GM21737 (cell line): ENCODE data around the gene ST7.

Experiments
- ATAC-seq: cut with Tn5 transposase; IDR thresholded peaks from one replicate; pipeline ENCODE4 v1.9.1; 2021; ENCODE audit warnings: mild to moderate bottlenecking, moderate library complexity; ENCODE audit not compliant: unreplicated experiment

The ST7 gene

DNA sequence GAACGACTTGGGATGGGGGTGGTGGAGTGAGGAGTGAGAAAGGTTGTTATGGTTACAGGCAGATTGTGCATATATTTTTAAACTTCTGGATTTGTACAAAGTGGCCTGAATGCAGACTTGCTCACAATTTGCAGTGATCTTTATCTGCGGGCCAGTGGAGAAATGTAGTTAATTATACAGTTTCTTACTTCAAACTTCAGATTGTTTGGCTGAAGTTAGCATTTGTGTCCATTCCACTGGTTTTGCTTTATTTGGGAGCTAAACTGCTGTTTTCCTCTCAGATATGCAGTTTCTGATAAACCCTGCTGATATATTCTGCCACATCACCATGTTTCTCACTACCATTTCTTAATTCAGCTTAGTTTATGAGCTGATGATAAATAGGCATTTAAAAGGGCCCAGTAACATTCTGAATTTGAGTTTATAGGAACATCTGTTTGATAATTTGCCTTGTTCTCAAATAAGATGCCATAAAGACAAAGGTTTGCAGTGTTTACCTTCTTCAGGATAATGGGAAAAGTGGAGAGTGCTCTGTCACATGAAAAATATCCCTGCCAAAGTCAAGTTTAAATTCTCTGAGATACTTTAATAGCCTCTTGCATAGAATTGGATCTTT, 170.1 kb downstream of the ST7 start:
- ATAC-seq = no peak

DNA sequence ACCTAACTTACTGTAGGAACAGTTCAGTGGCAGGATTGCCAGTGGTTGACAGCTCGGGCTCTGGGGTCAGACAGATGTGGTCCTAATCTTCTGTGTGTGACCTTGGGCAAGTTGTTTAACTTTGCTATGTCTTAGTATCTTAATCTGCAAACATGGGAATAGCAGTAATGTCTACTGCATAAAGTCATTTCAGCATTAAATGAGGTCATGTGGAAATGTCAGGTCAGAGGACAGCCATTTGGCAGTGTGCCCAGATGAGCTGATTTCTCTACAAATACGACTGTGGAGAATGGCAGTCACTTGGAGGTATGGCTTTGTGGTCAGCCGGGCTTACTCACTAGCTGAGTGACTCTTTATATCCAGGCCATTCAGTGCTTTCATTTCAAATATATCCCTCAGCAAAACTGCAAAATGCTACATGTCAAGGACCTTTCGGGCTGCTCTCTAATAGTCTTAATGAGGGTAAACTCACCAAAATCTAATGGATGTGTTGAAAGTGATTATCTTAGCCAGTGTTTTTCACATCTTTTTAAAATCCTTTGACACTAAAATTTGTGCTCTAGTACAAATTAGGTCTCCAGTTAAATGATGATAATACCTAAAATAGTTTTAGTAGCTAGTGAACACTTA, 171.4 kb downstream of the ST7 start:
- peak; percentile 68 for ATAC-seq

DNA sequence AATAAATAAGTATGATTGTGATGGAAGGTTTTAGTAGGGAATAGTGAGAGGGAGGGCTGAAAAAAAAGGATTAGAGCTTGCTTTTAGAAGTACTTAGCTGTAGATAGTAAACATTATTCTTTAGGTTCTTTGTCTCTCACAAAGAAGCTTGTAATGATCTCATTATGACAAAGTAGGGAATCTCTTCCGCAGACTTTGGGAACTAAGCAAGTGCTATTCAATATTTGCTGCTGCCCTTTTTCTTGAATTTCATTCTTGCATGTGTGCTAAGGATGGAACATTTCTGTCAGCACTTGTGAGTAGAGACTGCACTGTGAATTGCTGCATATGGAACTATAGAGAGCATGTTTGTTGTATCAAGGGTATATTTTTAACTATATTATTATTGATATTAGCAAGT, 173.4 kb downstream of the ST7 start:
- no peak for ATAC-seq

GRCh38 chr7:117127585-117128168, 174.4 kb downstream of the ST7 start:
- peak; percentile 50 for ATAC-seq

DNA sequence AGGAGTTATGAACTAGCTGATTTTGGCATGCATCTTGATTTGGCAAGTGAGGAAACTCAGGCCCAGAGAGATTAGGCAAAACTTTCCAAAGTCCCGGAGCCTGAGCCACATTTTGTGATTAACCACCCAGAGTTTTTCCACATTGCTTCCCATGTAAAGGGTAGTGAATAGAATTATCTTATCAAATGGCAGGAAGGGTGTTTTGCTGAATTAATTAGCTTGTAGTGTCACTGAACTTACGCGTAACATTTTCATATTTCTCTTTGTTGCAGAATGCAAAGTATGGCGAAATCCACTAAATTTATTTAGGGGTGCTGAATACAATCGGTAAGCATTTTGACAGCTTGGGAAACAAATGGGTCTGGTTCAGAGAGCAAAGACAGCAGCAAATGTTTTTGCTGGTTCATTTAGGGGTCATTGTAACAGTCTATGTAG, 176.2 kb downstream of the ST7 start:
- ATAC-seq = no peak

DNA sequence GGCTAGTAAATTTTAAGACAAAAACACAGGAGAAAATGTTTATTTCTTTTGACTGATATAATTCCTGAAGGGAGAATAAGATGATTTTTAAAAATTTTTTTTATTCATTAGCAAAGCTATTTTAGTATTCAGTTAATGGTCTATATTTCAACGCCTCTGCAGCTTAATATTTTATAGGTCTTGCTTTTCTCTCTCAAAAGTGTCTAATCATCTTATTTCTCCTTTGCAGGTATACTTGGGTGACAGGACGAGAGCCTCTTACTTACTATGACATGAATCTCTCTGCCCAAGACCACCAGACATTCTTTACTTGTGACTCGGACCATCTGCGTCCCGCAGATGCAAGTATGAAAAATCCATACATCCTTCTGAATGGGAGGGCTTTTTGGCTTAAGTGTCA, 177.0 kb downstream of the ST7 start:
- ATAC-seq = no peak

- no peak for ATAC-seq
Observed at GRCh38 chr7:117132321-117133120, 179.2 kb downstream of the ST7 start.

- no peak for ATAC-seq
Observed at GRCh38 chr7:117133125-117133524, 179.8 kb downstream of the ST7 start.

DNA sequence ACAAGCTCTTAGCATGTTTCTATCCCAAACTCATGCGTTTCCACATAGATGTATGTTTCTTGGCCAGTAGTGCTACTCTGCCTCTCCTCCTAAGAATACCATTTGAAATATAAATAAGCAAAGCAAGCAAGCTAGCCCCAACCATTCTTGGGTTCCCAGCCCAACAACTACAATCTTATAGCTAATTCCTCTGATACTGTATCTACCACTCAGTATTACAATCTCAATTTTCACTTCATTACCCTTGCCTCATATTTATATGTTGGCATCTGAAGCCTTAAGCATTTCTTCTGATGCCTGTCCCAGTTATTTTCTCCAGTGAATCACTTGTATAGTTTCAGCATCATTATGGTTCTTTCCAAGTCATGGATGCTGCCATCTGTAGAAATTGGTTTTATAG, 181.1 kb downstream of the ST7 start:
- ATAC-seq = no peak

DNA sequence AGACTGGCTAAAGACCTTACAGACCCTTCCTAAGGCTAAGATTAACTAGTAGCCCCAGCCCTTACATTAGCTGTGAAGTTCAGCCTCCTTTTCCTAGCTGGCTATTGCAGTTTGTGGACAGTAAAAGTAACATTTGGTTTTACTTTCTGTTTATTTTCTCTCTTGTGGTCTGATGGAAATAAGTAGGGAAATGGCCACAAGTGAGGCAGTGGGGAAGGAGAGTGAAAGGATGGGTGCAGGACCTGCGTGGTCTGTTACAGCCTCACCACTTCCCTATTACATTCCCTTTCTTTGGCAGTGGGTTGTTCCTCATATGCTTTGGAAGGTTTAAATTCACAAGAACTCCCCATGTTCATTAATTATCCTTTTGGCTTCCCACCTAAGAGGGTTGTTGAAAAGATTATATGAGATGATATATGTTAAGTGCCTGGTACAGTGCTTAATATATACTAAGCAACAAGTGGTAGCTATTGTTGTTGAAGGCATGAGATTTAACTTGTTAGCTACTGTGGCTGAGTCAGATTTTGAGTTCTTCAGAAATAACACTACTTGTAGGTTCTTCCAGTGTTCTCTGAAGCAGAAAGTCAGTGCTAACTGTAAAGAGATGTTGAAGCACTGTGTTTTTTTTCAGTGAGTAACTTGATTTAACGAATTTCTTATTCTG, 181.7 kb downstream of the ST7 start:
- no peak for ATAC-seq

DNA sequence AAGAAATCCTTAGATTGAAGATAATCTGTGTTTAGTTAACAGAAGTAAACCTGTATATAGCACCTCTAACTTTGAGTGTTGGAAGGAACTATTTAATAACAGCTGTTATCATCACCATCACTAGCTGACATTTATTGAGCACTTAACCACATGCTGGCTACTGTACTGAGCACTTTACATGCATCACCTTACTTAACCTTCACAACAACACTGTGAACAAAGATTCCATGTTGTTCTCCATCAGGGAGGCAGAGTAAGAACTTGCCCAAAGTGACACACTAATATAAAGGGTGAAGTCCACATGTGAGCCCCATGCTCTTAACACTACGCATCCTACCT, 182.2 kb downstream of the ST7 start:
- ATAC-seq = no peak

DNA sequence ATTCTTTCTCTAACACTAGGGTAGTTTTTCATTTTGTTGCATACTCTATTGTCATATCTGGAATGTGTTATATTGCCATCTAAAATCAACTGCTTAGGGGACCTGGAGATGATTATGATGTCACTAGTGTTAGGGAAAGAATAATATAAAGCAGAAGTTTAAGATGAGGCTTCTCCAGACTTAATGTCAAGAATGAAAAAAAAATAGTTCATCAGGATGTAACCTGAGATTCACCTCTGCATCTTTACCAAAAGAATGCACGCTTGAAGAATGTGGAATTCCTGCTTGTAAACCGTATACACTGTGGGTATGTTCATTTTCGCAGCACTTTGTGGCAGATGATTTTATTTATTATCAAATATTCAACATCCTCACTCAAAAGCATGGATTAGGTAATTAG, 184.6 kb downstream of the ST7 start:
- no peak for ATAC-seq

GRCh38 chr7:117138495-117138894, 185.2 kb downstream of the ST7 start:
- ATAC-seq = no peak

DNA sequence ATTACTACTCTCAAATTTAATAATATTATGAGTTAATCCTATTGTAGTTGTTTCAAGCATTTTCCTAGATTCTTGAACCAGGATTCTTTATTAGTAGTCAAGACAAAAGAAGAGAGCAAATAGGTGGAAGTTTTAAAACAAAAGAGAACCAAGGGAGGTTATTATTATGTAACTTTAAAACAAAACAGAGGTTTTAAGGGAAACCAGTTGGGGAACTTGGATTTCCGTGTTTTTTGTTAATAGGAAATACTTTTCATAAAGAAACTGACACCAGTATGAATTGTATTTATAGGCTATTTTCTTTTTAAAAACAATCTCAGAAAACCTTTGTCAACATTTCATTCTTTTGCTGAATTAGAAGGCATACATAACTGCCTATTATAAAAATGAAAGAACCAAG, 185.7 kb downstream of the ST7 start:
- ATAC-seq = no peak

- no peak for ATAC-seq
Observed at GRCh38 chr7:117139397-117139984, 186.2 kb downstream of the ST7 start.

DNA sequence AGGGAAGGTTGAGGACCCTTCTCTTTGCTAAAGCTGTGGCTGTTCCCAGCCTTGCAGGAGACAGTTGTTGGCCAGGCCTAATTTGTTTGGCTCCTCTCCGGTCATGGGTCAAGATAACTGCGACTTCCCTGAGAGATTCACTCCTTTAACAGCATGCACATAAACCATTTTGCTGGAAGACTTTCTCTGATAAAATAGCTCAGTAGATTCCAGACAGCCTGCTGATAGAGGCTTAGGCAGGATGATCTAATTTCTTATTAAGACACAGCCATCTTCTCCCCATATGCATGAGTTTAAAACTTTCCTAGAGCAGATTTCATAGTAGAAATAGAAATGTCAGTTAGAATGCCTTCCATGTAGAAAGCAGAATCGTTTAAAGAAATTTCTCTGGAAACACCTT, 187.6 kb downstream of the ST7 start:
- ATAC-seq = no peak

DNA sequence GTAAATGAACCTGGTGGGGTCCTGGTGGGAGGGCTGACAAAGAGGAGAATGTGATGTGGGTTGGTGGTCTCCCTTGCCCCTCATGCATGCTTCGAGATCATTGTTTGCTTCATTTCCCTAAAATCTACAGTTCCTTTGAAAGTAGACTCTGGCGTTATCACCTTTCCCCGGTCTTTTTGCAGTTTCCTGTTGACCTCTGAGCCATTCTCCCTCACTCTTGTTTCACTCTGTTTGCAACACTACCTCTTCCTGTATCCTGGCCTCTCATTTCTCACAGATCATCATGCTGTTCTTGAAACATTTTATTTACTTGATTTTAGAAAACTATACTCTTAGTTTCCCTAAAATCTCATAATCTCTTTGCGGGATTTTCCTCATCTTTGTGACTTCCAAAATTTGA, 189.8 kb downstream of the ST7 start:
- ATAC-seq = no peak

- no peak for ATAC-seq
Observed at GRCh38 chr7:117143580-117143979, 190.3 kb downstream of the ST7 start.

- no peak for ATAC-seq
Observed at GRCh38 chr7:117145333-117145732, 192.0 kb downstream of the ST7 start.

- no peak for ATAC-seq
Observed at GRCh38 chr7:117146059-117146458, 192.8 kb downstream of the ST7 start.

GRCh38 chr7:117146511-117146910, 193.2 kb downstream of the ST7 start:
- ATAC-seq = no peak
